C1 segment of cervical spinal cord (tissue), 14 donors: ENCODE data around the gene USP40.

ENCODE experiments used
- DNase-seq, 14 donors: peaks; one replicate each; lab custom pipeline; 2025; lab: John Stamatoyannopoulos, UW

The USP40 gene

DNA sequence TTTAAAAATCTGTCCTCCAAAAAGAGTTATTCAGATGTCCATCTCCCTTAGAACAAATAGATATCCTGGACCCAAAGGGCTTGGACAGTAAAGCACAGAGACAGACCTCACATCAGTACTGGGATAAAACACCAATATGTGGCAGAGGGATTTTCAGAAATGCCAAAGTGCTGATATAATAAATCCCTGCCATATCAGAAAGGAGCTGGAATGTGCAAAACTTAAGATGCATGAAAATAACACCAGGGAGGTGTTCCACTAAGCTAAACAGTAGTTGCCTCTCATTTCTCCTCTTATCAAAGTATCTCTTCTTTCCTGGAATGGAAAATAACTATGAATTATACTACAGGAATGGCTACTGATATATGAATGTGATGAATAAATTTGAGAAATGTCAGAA, 13.2 kb downstream of the USP40 start:
- no peak for DNase-seq

DNA sequence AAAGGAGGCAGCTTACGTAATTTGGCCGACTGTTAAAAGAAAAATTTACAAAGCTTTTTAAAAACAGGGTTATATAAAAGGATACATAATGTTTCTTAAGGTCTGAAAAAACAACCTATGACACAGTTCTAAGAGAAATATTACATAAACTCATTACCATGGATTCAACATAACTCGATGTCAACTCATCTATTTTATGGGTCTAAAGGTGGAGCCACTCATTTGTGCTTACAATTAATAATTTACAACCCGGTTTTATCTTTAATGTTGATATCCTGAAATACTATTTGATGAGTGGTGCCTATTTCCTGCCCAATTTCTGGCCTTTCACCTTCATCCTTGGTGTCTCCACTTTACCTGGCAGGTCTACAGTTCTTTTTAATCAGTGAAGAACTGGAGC, 15.1 kb downstream of the USP40 start:
- DNase-seq: no peak

DNA sequence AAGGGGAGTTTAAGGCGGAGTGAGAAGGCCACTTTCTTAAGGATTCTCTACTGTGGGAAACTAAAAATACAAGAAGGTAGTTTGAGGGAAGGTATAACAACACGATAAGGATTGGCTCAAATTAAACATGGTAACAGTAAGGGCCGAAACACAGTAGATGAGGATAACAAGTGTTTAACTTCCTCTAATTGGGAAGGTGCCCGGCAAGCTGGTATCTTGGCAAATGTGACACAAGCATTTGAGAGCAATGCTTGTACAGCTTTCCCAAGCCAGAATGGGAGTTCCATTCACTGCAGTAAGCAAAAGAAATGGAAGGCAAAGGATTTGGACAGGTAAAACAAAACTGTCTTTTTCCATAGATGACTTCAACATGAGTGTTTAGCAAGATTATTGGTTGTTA, 19.8 kb downstream of the USP40 start:
- DNase-seq: peak in 2 of 14 donors; percentile 18 to 83

DNA sequence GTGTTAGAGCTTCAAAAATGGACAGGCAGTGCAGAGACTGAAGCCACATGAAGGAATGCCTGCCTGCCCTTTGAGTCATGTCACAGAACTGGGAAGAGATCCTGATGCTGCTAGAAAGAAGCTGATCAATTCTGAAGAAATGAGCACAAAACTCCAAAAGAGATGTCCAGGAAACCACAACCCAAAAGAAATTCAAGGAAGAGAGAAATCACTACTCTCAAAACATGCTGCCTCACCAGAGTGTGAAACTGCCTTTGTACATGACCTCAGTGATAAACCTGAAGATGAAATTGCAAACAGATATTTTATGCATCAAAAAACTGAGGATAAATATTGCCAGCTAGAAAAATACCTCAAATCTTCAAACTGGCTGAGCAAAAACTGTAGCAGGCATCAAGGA, 20.5 kb downstream of the USP40 start:
- DNase-seq: no peak

DNA sequence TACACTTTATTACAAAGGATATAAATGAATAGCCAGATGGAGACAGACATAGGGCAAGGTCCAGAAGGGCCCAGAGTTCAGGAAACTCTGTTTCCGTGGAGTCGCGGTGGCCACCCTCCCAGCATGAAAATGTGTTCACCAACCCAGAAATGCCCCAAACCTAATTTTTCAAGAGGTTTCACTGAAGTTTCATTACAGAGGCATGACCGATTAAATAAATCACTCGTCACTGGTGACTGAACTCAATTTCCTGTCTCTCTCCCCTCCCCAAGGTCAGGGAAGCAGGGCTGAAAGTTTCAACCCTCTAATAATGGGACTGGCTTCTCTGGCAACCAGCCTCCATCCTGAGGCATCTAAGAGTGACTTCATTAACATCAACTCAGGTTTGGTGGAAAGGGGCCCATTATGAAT, 22.4 kb downstream of the USP40 start:
- no peak for DNase-seq

DNA sequence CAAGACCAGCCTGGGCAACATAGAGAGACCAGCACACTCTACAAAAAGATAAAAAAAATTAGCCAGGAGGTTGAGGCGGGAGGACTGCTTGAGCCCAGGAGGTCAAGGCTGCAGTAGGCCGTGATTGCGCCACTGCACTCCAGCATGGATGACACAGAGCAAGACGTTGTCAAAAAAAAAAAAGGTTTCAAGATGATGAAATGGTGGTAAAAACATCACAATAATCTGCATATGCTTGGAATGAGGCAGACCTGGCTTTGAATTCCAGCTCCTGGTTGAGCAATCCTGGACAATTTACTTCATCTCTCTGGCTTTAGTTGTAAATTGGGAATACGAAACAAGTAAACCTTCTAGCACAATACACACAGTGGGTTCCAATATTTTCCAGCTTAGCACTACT, 24.1 kb downstream of the USP40 start:
- DNase-seq: no peak

DNA sequence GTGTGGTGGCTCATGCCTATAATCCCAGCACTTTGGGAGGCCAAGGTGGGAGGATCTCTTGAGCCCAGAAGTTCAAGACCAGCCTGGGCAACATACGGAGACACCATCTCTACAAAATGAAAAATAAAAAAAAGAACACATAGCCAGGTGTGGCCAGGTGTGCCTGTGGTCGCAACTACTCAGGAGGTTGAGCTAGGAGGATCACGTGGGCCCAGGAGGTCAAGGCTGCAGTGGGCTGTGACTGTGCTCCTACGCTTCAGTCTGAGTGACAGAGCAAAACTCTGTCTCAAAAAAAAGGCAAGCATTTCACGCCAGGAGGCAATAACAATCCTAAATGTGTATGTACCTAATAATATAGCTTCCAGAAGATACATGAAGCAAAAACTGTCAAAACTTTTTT, 27.8 kb downstream of the USP40 start:
- no peak for DNase-seq

DNA sequence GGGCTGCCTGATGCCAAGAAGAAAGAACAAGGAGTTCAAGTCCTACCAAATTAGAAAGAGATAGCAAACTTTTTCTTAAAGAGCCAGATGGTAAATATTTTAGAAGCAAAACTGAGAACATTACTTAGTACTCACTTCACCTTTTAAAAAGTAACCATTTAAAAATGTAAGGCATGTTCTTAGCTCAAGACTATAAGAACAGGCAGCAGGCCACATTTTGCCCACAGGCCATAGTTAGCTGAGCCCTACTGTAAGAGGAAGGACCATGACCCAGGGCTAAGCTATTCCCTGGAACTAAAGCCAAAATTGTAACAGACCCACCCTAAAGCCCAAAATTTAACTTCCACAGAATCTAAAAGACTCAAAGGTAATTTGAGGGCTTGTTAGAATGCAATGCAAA, 31.3 kb downstream of the USP40 start:
- no peak for DNase-seq

DNA sequence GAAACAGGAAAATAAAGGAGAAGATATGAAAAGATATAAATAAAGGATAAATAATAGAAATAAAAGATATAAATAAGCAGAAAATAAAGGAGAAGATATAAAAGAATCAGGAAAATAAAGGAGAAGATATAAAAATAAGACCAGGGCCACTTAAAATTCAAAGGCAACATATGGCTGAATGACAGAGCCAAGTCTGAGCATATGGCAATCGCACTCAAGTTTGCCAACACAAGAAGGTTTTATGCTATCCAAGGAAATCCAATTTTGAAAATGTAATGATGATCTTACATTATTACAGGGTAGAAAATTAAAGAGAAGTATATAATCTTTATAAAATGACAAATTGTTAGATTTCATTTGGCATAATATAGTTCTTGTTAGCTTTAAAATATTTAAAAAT, 33.6 kb downstream of the USP40 start:
- DNase-seq: peak in 1 of 14 donors; percentile 41

DNA sequence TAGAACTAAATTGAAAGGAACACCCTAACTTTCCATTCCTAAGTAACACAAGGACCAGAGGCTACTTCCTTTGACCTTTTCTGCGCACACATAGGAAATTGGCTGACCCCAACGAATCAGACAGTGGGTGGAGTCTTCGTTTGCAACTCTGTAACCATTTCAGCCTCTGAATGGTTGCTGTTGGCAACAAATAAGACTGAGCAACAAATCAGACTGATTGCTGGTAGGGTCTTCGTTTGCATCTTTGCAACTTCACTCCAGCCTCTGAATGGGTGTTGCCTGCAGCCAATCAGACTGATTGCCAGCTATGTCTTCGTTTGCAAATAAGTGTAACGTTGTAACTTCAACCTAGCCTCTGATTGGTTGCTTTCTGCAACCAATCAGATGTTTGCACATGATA, 34.6 kb downstream of the USP40 start:
- no peak for DNase-seq

DNA sequence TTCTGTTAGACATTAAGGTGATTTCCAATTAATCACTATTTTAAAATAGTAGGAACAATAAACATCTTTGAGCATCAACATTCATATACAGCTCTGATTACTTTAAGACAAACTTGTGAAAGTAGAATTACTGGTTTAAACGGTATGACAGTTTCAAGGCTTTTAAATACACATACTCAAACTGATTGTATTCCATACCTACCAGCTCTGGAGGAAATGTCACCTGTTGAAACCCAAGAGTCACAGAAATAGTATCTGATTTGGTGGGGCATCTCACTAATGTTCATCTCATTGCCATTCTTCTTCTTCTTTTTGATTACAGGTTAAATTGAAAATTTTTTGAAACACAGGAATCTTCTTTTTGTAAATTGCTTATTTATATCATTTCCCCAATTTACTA, 36.2 kb downstream of the USP40 start:
- DNase-seq: no peak

DNA sequence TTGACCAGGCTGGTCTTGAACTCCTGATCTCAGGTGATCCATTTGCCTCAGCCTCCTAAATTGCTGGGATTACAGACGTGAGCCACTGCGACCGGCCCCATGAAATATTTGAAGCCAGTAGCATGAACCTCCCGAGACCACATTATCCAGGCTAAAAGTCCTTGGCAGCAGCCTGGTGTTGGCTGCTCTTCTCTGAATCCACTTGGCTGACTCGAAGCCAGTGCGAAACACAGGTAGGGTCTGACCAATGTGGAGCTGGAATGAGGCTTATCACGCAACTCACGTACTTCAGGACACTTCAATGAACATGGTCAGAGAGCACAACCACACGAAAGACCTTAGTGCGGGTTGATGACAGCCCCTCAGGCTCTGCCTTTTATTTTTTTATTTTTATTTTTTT, 38.4 kb downstream of the USP40 start:
- no peak for DNase-seq

DNA sequence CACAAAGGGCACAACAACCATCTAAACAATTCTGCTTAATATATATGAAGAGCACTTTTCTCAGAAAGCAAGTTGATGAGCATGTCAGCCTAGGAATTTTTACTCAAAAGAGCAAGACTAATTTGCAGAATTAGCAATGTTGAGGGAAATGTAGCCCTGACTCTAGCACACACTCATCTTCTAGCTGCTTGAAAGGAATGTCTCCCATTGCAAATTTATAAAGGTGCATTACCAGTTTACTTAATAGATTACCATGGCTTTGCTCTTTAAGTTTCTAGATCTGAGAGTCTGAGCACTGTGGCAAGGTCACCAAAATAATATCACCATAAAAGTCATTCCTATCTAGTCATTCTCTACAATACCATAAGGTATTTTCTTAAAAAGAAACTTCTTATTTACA, 40.8 kb downstream of the USP40 start:
- DNase-seq: no peak

DNA sequence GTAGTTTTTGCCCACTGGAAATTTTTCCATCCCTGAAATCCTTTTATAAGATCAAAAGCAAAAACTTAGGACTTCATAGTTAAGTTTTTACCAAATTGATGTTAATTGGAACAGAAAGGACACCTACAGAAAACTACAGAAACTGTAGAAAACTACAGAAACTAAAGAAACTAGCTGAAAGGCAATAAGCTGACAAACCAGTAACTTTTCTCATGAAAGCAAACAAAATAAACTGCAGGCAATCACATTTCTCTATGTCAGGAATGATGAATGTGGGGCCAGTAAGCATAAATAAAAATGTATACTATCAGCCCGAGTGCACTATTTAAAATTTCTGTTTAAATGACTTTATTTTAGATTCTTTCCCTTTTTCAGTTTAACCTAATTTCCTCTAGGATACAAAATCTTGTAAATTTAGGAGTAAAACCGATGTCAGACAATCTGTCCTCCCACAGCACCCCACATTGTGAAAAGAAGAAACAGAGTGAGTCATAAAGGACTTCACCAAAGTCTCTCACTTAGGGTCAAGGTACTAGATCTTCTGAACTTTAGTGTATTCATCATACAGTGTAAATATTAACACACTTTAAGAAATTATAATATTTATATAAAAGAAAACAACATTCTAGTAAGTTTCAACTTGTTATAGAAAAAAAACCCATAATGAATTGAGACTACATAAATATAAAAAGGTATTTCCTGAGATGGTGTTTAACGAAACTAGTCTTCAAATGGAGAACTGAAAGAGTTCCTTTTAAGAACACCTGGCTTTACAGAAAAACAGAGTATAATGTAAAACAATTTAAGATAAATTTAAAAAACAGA, 46.6 kb downstream of the USP40 start:
- no peak for DNase-seq

DNA sequence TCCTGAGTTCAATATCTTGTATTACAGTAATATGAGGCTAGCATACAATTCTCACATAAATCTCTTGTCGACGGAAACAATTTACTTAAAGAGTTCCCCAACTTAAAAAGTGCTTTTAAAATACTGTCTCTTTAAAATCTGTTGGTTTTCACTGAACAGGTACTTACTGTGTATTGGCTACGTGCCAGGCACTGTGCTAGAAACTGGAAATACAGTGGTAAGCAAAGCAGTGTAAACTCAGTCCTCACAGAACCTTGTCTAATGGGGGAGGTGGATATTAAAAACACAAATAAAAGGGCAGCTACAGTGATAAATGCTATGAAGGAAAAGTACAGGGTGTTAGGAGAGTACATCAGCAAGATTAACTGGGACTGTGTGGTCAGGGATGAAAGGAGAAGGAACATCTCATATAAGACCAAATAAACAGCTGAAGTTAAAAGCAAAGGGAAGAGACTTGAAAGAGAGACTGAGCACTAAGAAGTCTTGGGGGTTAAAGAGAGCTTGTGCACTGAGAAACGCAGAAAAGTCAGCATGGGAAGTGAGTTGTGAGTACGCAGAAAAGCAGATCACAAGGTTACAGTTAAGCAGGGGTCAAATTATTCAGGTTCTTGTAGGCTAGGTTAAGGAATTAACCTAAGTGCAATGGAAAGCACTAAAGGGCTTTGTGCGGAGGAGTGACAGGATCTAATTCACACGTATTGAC, 52.5 kb downstream of the USP40 start:
- DNase-seq: no peak

DNA sequence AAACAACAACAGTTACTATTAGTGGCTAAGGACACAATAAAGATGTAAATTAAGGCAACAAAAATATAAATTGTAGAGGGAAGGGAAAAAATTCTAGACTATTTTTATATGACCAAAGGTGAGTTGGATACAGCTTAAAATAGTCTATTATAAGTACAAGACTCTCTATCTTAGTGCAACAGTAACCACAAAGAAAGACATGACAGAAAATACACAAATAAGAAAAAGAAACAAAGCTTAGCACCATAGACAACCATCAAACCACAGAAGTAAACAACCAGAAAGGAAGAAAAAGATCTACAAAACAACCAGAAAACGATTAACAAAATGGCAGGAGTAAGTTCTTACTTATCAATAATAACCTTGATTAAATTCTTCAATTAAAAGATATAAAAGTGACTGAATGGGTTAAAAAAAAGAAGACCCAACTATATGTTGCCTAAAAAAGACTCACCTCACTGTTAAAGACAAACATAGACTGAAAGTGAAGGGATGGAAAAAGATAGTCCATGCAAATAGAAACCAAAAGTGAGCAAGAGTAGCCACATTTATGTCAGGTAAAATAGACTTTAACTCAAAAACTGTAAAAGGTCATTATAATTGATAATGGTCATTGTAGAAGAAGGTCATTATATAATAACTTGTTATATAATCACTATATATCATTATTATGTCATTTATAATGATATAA, 62.5 kb downstream of the USP40 start:
- DNase-seq: no peak

DNA sequence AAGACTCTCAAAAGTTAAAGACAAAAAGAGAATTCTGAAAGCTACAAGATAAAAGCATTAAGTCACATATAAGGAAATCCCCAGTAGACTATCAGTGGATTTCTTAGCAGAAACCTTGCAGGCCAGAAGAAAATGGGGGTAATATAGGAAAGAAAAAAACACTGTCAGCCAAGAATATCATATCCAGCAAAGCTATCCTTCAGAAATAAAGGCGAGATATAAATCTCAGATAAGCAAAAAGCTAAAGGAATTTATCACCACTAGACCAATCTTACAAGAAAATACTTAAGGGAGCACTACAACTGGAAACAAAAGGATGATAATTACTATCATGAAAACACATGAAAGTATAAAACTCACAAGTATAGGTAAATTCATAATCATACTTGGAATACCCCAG, 63.1 kb downstream of the USP40 start:
- no peak for DNase-seq

DNA sequence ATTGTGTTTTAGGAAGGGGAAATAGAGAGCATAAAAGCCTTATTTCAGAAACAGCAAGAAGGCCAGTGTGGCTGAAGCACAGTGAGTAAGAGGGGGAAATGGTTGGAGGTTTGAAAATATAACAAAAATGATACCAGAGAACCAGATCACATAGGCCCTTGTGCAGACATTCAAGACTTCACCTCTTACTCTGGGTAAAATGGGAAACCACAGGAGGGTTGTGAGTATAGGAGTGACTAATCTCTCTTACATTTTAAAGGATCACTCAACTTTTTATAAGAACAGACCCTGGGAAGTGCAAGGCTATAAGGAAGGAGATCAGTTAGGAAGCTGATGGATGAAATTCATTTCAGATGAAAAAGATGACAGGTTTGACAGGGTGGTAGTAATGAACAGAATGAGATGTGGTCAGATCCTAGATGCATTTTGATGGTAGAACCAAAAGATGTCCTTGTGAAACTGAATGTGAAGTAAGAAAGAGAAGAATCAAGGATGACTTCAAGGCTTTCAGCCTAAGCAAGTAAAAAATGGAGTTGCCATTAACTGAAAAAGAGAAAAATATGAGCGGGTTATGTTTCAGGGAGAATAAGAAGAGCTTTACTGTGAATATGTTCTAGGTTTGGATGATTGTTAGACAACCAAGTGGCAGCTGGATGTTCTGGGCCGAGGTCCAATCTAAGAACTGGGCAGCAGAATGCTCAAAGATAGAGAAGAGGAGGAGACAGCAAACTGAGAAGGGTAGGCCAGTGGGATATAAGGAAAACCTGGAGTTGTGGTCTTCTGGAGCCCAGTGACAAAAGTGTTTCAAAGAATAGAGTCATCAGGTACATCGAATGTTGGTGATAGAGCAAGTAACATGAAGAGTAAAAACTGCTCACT, 65.1 kb downstream of the USP40 start:
- no peak for DNase-seq

DNA sequence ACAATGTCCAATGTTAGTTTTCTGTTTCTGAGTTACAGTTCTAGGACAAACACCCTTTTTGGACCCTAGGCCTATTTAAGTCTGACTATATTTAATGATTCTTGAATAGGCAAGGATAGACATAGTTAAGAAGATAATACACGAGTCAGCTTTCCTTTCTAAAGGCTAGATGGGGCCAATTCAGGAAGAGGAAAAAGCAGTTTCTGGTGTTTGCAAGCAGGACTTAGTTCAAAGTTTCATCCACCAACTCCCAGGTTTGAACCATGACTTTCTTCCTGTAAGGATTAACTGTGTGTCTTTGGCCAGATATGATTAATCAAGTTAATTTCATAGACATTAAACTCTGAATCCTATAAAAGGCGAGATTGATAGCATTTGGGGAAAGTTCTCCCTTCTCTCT, 66.7 kb downstream of the USP40 start:
- DNase-seq: no peak

DNA sequence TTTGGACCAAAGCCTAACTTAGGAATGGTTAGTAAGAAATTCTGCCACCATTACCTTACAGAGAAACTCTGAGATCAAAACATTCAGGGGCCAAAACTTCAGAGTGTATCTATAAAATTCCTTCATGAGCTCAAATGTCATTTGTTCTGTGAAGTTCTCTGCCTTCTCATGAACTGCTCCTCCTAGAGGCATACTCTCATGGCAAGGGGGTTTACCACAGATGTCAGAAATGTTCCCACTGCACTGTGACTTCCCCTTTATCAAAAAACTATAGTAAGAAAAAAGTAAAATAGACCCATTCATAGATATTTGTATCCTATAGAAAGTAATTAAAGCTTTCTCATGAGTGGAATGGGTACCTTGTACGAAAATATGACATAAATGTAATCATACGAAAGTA, 68.5 kb downstream of the USP40 start:
- DNase-seq: no peak

DNA sequence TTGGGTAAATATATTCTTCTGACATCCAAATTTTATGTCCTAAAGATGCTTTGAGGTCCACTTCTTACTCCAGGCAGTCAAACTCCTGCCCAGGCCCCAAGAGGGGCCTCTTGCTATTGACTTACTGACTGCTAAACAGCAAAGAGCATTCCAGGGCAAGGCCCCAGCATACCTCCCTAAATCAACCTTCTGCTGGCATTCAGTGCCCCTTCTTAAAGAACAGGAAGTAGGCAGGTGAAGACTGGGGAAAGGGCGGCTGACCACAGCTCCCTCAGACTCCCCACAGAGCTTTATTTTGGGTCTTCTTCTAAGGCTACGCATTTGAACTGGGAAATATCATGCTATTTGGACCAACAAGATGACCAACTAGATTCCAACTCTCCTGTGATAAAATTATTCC, 68.9 kb downstream of the USP40 start:
- DNase-seq: no peak
